HEK293 (cell line): ENCODE data around the gene PSMD12.

Experiments used
- HOXD13 ChIP-seq: sonication (generic); formaldehyde crosslinking; IDR thresholded peaks from 2 replicates; pipeline ENCODE4 v1.8.0; 2022; ENCODE audit warnings: missing genetic modification reagents, borderline replicate concordance
- KLF7 ChIP-seq: fragments of 450-650 bp; formaldehyde crosslinking; IDR thresholded peaks from 2 replicates; pipeline ENCODE4 v1.5.1; 2016; ENCODE audit warnings: missing biosample characterization, missing genetic modification characterization, borderline replicate concordance
- REPIN1 ChIP-seq: fragments of 450-650 bp; formaldehyde crosslinking; IDR thresholded peaks from 2 replicates; pipeline ENCODE4 v1.5.1; 2017; ENCODE audit warnings: missing biosample characterization, missing genetic modification characterization, low read depth
- SETDB1 ChIP-seq: IDR thresholded peaks from one replicate; pipeline ENCODE4 v1.6.1; 2017; ENCODE audit warnings: mild to moderate bottlenecking, low read length, moderate library complexity, mixed read lengths; ENCODE audit not compliant: insufficient read length
- ZFP3 ChIP-seq: fragments of 450-650 bp; formaldehyde crosslinking; IDR thresholded peaks from 2 replicates; pipeline ENCODE4 v1.5.1; 2016; ENCODE audit warnings: low read depth, missing biosample characterization, missing genetic modification characterization
- ZNF114 ChIP-seq: fragments of 450-650 bp; formaldehyde crosslinking; IDR thresholded peaks from 2 replicates; pipeline ENCODE4 v1.5.0; 2017; ENCODE audit warnings: missing biosample characterization, missing genetic modification characterization
- ZNF175 ChIP-seq: fragments of 450-650 bp; formaldehyde crosslinking; IDR thresholded peaks from 2 replicates; pipeline ENCODE4 v1.5.1; 2016; ENCODE audit warnings: missing biosample characterization, missing genetic modification characterization
- ZNF19 ChIP-seq: fragments of 450-650 bp; formaldehyde crosslinking; IDR thresholded peaks from 2 replicates; pipeline ENCODE4; 2016; ENCODE audit warnings: missing biosample characterization, missing genetic modification characterization, low read depth
- ZNF223 ChIP-seq: fragments of 450-650 bp; formaldehyde crosslinking; IDR thresholded peaks from 2 replicates; pipeline ENCODE4 v1.5.1; 2016; ENCODE audit warnings: missing biosample characterization, missing genetic modification characterization
- ZNF335 ChIP-seq: fragments of 450-650 bp; formaldehyde crosslinking; conservative IDR thresholded peaks from 2 replicates; pipeline ENCODE4 v1.5.1; 2016; ENCODE audit warnings: missing biosample characterization, missing genetic modification characterization
- ZNF416 ChIP-seq: fragments of 450-650 bp; formaldehyde crosslinking; IDR thresholded peaks from 2 replicates; pipeline ENCODE4 v1.5.1; 2016; ENCODE audit warnings: missing biosample characterization, missing genetic modification characterization
- ZNF510 ChIP-seq: fragments of 450-650 bp; formaldehyde crosslinking; IDR thresholded peaks from 2 replicates; pipeline ENCODE4 v1.5.1; 2018; ENCODE audit warnings: mild to moderate bottlenecking, missing genetic modification characterization, missing biosample characterization; ENCODE audit not compliant: insufficient replicate concordance
- ZNF514 ChIP-seq: fragments of 450-650 bp; formaldehyde crosslinking; IDR thresholded peaks from 2 replicates; pipeline ENCODE4 v1.5.1; 2016; ENCODE audit warnings: missing biosample characterization, missing genetic modification characterization
- ZNF544 ChIP-seq: fragments of 450-650 bp; formaldehyde crosslinking; IDR thresholded peaks from 2 replicates; pipeline ENCODE4 v1.5.0; 2017; ENCODE audit warnings: missing biosample characterization, missing genetic modification characterization
- ZNF549 ChIP-seq: fragments of 450-650 bp; IDR thresholded peaks from 2 replicates; pipeline ENCODE4 v1.5.1; 2018; ENCODE audit warnings: missing biosample characterization, missing genetic modification characterization, mild to moderate bottlenecking, inconsistent platforms, moderate library complexity
- ZNF571 ChIP-seq: fragments of 450-650 bp; formaldehyde crosslinking; IDR thresholded peaks from 2 replicates; pipeline ENCODE4 v1.5.0; 2017; ENCODE audit warnings: missing biosample characterization, missing genetic modification characterization
- ZNF585B ChIP-seq: fragments of 450-650 bp; formaldehyde crosslinking; IDR thresholded peaks from 2 replicates; pipeline ENCODE4 v1.5.1; 2016; ENCODE audit warnings: missing biosample characterization, missing genetic modification characterization
- ZNF791 ChIP-seq: fragments of 450-650 bp; formaldehyde crosslinking; IDR thresholded peaks from 2 replicates; pipeline ENCODE4 v1.5.1; 2016; ENCODE audit warnings: missing biosample characterization, missing genetic modification characterization
- ZNF792 ChIP-seq: fragments of 450-650 bp; formaldehyde crosslinking; IDR thresholded peaks from 2 replicates; pipeline ENCODE4 v1.5.1; 2016; ENCODE audit warnings: missing biosample characterization, missing genetic modification characterization
- TF ChIP-seq, protein P1 (sequence below): fragments of 450-650 bp; IDR thresholded peaks from 2 replicates; pipeline ENCODE4 v1.5.1; 2018; ENCODE audit warnings: missing biosample characterization, mild to moderate bottlenecking, missing genetic modification characterization
- TF ChIP-seq, protein P2 (sequence below): fragments of 450-650 bp; formaldehyde crosslinking; IDR thresholded peaks from 2 replicates; pipeline ENCODE4 v1.5.1; 2016; ENCODE audit warnings: missing biosample characterization, missing genetic modification characterization, borderline replicate concordance
- TF ChIP-seq, protein P3 (sequence below): fragments of 450-650 bp; formaldehyde crosslinking; IDR thresholded peaks from 2 replicates; pipeline ENCODE4 v1.5.1; 2016; ENCODE audit warnings: missing biosample characterization, missing genetic modification characterization
- TF ChIP-seq, protein P4 (sequence below): fragments of 450-650 bp; IDR thresholded peaks from 2 replicates; pipeline ENCODE4 v1.5.1; 2018; ENCODE audit warnings: missing biosample characterization, missing genetic modification characterization
- TF ChIP-seq, protein P5 (sequence below): fragments of 450-650 bp; formaldehyde crosslinking; IDR thresholded peaks from 2 replicates; pipeline ENCODE4; 2016; ENCODE audit warnings: missing biosample characterization, missing genetic modification characterization
- TF ChIP-seq, protein P6 (sequence below): fragments of 450-650 bp; formaldehyde crosslinking; IDR thresholded peaks from 2 replicates; pipeline ENCODE4 v1.5.0; 2017; ENCODE audit warnings: missing biosample characterization, missing genetic modification characterization, borderline replicate concordance

Gene PSMD12

DNA sequence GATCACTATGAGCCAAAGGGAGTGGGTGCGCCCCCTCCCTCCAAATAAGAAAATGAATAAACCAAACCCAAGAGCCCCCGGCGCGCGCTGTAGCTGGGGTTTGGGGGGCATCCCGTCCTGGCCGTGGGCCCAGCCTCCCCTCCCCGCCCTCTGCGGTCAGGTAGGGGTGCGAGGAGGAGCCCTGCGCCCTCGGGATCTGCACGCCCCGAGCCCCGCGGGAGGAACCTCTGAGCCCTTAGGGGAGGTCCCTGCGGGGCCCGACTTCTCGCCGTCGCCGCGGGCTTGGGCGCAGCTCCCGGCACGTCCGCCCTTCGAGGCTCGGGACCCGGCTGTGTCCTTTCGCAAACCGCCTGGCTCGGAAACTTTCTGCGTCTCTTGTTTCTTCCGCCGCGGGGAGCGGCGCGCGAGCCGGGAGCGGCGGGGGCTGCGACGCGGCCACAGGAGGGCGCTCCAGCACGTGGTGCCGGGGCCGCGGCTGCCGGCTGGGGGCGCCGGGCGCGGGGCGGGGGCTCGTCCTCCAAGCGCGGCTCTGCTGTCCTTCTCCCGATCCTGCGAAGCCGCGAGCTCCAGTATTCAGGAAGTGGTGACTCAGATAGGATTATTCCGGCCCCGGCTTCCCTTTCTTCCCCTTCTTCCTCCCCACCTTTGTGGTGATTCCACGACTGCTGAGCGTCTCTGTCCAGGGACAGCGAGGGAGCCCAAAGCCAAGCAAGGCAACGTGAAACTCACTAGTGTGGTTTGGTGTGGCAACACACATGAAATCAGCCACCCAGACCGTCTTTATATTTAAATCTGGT lies 12.3 kb upstream of the PSMD12 start (continued):
- TF ChIP-seq ZNF175 (tag by site-specific recombination) (no peak), ZNF549 (tag by site-specific recombination) (no peak), ZNF585B (tag by site-specific recombination) (no peak), ZNF223 (tag by site-specific recombination) (no peak), HOXD13 (CRISPR knock-in tag) (no peak), ZNF335 (peak; percentile 50), ZNF544 (tag by site-specific recombination) (no peak), SETDB1 (no peak), ZNF510 (tag by site-specific recombination) (no peak), ZNF571 (tag by site-specific recombination) (no peak), ZFP3 (tag by site-specific recombination) (no peak), ZNF416 (tag by site-specific recombination) (no peak), ZNF791 (tag by site-specific recombination) (no peak), ZNF792 (no peak), REPIN1 (tag by site-specific recombination) (no peak), KLF7 (tag by site-specific recombination) (peak; percentile 53; the same call in 1 of the 2 replicates), ZNF19 (tag by site-specific recombination) (no peak), ZNF114 (tag by site-specific recombination) (no peak), ZNF514 (no peak)
- TF ChIP-seq, protein P1, sequence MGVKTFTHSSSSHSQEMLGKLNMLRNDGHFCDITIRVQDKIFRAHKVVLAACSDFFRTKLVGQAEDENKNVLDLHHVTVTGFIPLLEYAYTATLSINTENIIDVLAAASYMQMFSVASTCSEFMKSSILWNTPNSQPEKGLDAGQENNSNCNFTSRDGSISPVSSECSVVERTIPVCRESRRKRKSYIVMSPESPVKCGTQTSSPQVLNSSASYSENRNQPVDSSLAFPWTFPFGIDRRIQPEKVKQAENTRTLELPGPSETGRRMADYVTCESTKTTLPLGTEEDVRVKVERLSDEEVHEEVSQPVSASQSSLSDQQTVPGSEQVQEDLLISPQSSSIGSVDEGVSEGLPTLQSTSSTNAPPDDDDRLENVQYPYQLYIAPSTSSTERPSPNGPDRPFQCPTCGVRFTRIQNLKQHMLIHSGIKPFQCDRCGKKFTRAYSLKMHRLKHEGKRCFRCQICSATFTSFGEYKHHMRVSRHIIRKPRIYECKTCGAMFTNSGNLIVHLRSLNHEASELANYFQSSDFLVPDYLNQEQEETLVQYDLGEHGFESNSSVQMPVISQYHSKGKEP (tag by site-specific recombination), result no peak
- TF ChIP-seq, protein P2, sequence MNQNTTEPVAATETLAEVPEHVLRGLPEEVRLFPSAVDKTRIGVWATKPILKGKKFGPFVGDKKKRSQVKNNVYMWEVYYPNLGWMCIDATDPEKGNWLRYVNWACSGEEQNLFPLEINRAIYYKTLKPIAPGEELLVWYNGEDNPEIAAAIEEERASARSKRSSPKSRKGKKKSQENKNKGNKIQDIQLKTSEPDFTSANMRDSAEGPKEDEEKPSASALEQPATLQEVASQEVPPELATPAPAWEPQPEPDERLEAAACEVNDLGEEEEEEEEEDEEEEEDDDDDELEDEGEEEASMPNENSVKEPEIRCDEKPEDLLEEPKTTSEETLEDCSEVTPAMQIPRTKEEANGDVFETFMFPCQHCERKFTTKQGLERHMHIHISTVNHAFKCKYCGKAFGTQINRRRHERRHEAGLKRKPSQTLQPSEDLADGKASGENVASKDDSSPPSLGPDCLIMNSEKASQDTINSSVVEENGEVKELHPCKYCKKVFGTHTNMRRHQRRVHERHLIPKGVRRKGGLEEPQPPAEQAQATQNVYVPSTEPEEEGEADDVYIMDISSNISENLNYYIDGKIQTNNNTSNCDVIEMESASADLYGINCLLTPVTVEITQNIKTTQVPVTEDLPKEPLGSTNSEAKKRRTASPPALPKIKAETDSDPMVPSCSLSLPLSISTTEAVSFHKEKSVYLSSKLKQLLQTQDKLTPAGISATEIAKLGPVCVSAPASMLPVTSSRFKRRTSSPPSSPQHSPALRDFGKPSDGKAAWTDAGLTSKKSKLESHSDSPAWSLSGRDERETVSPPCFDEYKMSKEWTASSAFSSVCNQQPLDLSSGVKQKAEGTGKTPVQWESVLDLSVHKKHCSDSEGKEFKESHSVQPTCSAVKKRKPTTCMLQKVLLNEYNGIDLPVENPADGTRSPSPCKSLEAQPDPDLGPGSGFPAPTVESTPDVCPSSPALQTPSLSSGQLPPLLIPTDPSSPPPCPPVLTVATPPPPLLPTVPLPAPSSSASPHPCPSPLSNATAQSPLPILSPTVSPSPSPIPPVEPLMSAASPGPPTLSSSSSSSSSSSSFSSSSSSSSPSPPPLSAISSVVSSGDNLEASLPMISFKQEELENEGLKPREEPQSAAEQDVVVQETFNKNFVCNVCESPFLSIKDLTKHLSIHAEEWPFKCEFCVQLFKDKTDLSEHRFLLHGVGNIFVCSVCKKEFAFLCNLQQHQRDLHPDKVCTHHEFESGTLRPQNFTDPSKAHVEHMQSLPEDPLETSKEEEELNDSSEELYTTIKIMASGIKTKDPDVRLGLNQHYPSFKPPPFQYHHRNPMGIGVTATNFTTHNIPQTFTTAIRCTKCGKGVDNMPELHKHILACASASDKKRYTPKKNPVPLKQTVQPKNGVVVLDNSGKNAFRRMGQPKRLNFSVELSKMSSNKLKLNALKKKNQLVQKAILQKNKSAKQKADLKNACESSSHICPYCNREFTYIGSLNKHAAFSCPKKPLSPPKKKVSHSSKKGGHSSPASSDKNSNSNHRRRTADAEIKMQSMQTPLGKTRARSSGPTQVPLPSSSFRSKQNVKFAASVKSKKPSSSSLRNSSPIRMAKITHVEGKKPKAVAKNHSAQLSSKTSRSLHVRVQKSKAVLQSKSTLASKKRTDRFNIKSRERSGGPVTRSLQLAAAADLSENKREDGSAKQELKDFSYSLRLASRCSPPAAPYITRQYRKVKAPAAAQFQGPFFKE, result no peak
- TF ChIP-seq, protein P3, sequence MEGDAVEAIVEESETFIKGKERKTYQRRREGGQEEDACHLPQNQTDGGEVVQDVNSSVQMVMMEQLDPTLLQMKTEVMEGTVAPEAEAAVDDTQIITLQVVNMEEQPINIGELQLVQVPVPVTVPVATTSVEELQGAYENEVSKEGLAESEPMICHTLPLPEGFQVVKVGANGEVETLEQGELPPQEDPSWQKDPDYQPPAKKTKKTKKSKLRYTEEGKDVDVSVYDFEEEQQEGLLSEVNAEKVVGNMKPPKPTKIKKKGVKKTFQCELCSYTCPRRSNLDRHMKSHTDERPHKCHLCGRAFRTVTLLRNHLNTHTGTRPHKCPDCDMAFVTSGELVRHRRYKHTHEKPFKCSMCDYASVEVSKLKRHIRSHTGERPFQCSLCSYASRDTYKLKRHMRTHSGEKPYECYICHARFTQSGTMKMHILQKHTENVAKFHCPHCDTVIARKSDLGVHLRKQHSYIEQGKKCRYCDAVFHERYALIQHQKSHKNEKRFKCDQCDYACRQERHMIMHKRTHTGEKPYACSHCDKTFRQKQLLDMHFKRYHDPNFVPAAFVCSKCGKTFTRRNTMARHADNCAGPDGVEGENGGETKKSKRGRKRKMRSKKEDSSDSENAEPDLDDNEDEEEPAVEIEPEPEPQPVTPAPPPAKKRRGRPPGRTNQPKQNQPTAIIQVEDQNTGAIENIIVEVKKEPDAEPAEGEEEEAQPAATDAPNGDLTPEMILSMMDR, result 0 out of 2 replicates have a peak, but pooled peaks have one; percentile 48
- TF ChIP-seq, protein P4, sequence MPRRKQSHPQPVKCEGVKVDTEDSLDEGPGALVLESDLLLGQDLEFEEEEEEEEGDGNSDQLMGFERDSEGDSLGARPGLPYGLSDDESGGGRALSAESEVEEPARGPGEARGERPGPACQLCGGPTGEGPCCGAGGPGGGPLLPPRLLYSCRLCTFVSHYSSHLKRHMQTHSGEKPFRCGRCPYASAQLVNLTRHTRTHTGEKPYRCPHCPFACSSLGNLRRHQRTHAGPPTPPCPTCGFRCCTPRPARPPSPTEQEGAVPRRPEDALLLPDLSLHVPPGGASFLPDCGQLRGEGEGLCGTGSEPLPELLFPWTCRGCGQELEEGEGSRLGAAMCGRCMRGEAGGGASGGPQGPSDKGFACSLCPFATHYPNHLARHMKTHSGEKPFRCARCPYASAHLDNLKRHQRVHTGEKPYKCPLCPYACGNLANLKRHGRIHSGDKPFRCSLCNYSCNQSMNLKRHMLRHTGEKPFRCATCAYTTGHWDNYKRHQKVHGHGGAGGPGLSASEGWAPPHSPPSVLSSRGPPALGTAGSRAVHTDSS (tag by site-specific recombination), result no peak
- TF ChIP-seq, protein P5, sequence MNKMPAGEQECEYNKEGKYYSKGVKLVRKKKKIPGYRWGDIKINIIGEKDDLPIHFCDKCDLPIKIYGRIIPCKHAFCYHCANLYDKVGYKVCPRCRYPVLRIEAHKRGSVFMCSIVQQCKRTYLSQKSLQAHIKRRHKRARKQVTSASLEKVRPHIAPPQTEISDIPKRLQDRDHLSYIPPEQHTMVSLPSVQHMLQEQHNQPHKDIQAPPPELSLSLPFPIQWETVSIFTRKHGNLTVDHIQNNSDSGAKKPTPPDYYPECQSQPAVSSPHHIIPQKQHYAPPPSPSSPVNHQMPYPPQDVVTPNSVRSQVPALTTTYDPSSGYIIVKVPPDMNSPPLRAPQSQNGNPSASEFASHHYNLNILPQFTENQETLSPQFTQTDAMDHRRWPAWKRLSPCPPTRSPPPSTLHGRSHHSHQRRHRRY, result no peak
- TF ChIP-seq, protein P6, sequence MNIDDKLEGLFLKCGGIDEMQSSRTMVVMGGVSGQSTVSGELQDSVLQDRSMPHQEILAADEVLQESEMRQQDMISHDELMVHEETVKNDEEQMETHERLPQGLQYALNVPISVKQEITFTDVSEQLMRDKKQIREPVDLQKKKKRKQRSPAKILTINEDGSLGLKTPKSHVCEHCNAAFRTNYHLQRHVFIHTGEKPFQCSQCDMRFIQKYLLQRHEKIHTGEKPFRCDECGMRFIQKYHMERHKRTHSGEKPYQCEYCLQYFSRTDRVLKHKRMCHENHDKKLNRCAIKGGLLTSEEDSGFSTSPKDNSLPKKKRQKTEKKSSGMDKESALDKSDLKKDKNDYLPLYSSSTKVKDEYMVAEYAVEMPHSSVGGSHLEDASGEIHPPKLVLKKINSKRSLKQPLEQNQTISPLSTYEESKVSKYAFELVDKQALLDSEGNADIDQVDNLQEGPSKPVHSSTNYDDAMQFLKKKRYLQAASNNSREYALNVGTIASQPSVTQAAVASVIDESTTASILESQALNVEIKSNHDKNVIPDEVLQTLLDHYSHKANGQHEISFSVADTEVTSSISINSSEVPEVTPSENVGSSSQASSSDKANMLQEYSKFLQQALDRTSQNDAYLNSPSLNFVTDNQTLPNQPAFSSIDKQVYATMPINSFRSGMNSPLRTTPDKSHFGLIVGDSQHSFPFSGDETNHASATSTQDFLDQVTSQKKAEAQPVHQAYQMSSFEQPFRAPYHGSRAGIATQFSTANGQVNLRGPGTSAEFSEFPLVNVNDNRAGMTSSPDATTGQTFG (tag by site-specific recombination), result no peak
